Measurements from ENCODE around the gene PICK1. TPM values are rescaled to one million over a fixed set of nuclear protein-coding genes. Genes with fewer than 3 reads are reported as not detected.

PICK1 gene
- total RNA-seq, 1 donor from 2014 or later, result 25.5 TPM

GRCh38 chr22:38016182-38017151 lies 40.7 kb upstream of the PICK1 start:
- intact Hi-C loops (cut with micrococcal nuclease), result no loop called here
- no peak for ATAC-seq (ENCODE audit: low read depth)
- DNase-seq, result no peak
- Mint-ChIP-seq H3K36me3 (ENCODE audit: low read depth) (no peaks in the 10 kb centered on the region), H3K4me3 (no peak overlapping the region), H3K4me1 (no peaks in the 10 kb centered on the region), H3K9me3 (no peaks in the 10 kb centered on the region), H3K27ac (no peak overlapping the region), H3K27me3 (peaks cover 3% of the 10 kb centered on the region)
- ChIA-PET POLR2A (no interaction called here), CTCF (no interaction called here)
- no peak for TF ChIP-seq CTCF (IDR thresholded peaks at IDR 0.05)

- no peaks in the 10 kb centered on the region for H3K36me3 Mint-ChIP-seq (ENCODE audit: low read depth)
- H3K4me1 Mint-ChIP-seq, result no peaks in the 10 kb centered on the region
- no peak for TF ChIP-seq CTCF (IDR thresholded peaks at IDR 0.05)
- intact Hi-C loops (cut with micrococcal nuclease), result no loop called here
- ATAC-seq (ENCODE audit: low read depth), result no peak
- no peak overlapping the region for H3K4me3 Mint-ChIP-seq
- no peak for DNase-seq
- ChIA-PET POLR2A (no interaction called here), CTCF (no interaction called here)
- no peaks in the 10 kb centered on the region for H3K9me3 Mint-ChIP-seq
- H3K27me3 Mint-ChIP-seq, result peaks cover 3% of the 10 kb centered on the region
- no peak overlapping the region for H3K27ac Mint-ChIP-seq
Measured at GRCh38 chr22:38017272-38017920, 39.8 kb upstream of the PICK1 start.

GRCh38 chr22:38017939-38018885 lies 39.0 kb upstream of the PICK1 start:
- no peak for DNase-seq
- no peak overlapping the region for H3K27ac Mint-ChIP-seq
- ChIA-PET CTCF (no interaction called here), POLR2A (interaction anchor here (1.0 kb wide), 1 partner anchor 461 kb away, joined by 3 read pairs; no protein-coding TSS in a partner anchor)
- H3K4me3 Mint-ChIP-seq, result no peak overlapping the region
- TF ChIP-seq CTCF (IDR thresholded peaks at IDR 0.05), result no peak
- intact Hi-C loops (cut with micrococcal nuclease), result no loop called here
- H3K9me3 Mint-ChIP-seq, result no peaks in the 10 kb centered on the region
- no peak for ATAC-seq (ENCODE audit: low read depth)
- H3K4me1 Mint-ChIP-seq, result no peaks in the 10 kb centered on the region
- H3K27me3 Mint-ChIP-seq, result peaks cover 3% of the 10 kb centered on the region
- no peaks in the 10 kb centered on the region for H3K36me3 Mint-ChIP-seq (ENCODE audit: low read depth)

- DNase-seq (no peak), ATAC-seq (ENCODE audit: low read depth) (no peak)
- Mint-ChIP-seq H3K36me3 (ENCODE audit: low read depth) (no peaks in the 10 kb centered on the region), H3K4me1 (no peaks in the 10 kb centered on the region), H3K27me3 (peaks cover 3% of the 10 kb centered on the region), H3K27ac (no peak overlapping the region), H3K4me3 (no peak overlapping the region), H3K9me3 (no peaks in the 10 kb centered on the region)
- no peak for TF ChIP-seq CTCF (IDR thresholded peaks at IDR 0.05)
- intact Hi-C loops (cut with micrococcal nuclease), result no loop called here
- CTCF ChIA-PET, result no interaction called here
- POLR2A ChIA-PET, result interaction anchor here (1.0 kb wide), 1 partner anchor 460 kb away, joined by 3 read pairs; no protein-coding TSS in a partner anchor
Measured at GRCh38 chr22:38018938-38019827, 38.0 kb upstream of the PICK1 start.

Data from activated B cell treated with CpG ODN at 0.5 μM for 24 hours (primary cell).